HUES6 (cell line): ENCODE measurements around the gene SMAD5.

Source experiments
- H3K27ac ChIP-seq: 2 replicates; pipeline ENCODE4 v1.7.0; 2013; ENCODE audit warnings: low read depth, mild to moderate bottlenecking, low read length, inconsistent platforms
- H3K27me3 ChIP-seq: 2 replicates; pipeline ENCODE4 v1.6.1; 2013; ENCODE audit warnings: low read length; ENCODE audit not compliant: control insufficient read depth, insufficient read depth
- H3K36me3 ChIP-seq: 2 replicates; pipeline ENCODE4 v1.6.1; 2013; ENCODE audit warnings: low read length; ENCODE audit not compliant: control insufficient read depth, insufficient read depth
- H3K4me1 ChIP-seq: 2 replicates; pipeline ENCODE4 v1.6.1; 2013; ENCODE audit warnings: low read length; ENCODE audit not compliant: control insufficient read depth, insufficient read depth
- H3K4me3 ChIP-seq: 2 replicates; pipeline ENCODE4 v1.5.1; 2013; ENCODE audit warnings: low read depth, low read length
- H3K9ac ChIP-seq: one replicate; pipeline ENCODE4 v1.6.1; 2013; ENCODE audit warnings: mild to moderate bottlenecking, low read length
- H3K9me3 ChIP-seq: 2 replicates; pipeline ENCODE4 v1.6.1; 2013; ENCODE audit warnings: low read depth, low read length; ENCODE audit not compliant: control insufficient read depth, insufficient read depth

The SMAD5 gene

DNA sequence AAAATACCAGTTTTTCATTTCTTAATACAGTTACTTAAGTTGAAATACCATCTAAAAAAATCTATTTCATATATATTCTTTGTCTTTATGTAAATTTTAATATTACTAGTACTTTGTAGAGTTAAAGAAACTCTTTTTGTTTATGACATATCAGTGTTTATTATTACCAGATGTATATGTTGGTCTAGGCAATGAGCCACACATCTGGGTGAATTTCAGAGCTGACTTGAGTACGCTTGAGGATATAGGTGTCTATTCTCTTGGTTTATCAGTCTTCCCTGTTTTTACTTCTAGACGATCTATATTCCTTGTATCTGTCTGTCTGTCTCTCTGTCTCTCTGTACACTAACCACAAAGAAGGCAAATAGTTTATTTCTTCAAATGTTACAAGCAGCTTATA is 2.9 kb downstream of the SMAD5 start:
- H3K4me3 ChIP-seq = no peak overlapping the region
- H3K9me3 ChIP-seq = no peaks in the 10 kb centered on the region; the same call in 1 of the 2 replicates
- H3K4me1 ChIP-seq = peaks cover 12% of the 10 kb centered on the region
- no peak overlapping the region for H3K27ac ChIP-seq
- no peaks in the 10 kb centered on the region for H3K27me3 ChIP-seq
- no peak overlapping the region for H3K9ac ChIP-seq
- no peaks in the 10 kb centered on the region for H3K36me3 ChIP-seq

DNA sequence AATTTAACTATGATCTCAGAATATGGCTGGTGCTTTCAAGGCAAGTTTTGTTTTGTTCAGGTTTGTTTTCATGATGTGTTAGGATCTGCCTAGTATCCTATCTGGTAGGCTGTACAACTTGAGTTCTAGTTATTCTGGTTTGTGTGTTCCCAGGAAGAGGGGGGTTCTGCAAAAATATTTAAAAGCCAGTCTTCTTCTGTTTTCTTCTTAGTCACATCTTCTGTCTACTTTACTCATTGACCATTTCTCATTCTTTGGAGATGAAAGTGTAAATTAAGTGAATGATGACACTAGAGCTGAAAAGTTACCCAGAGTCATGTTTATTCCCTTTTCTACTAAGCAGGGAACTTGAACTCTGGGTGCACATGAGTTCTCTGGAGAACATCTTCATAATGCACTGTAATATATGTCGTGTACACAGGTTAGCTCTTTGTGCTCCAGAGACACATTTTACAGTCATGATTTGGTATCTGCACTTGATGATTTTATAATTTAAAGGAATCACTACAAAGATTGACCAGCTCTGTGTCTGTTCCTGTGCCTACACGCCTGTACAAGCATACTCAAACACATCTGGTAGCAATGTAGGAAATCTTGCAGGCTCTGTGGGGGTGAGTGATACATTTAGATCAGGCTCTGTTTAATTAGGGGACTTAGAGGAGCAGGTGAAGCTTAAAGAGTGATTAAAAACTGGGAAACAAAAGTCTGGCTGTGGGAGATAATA is 5.0 kb downstream of the SMAD5 start:
- Histone ChIP-seq H3K9ac (no peak overlapping the region), H3K4me1 (peaks cover 10% of the 10 kb centered on the region; the same call in 1 of the 2 replicates), H3K36me3 (no peaks in the 10 kb centered on the region), H3K27ac (no peak overlapping the region), H3K4me3 (no peak overlapping the region), H3K9me3 (no peaks in the 10 kb centered on the region; the same call in 1 of the 2 replicates), H3K27me3 (no peaks in the 10 kb centered on the region)

DNA sequence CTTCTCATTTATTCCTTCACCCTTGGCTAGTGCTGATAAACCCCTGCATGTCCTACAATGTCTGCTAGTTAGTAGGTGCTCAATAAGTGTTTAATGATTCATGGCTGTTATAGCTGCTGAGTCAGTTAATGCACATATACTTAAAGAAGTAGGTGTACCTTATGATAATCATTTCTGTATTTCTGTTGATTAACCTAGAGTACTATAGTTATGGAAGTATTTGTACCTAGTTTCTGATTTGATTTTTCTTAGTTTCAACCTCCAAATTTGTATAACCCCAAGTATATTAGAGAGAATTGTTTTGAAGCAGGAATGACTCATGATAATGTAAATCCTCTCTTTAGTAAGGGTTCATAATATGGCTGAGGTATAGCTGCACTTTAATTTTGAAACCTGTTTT is 8.9 kb downstream of the SMAD5 start:
- Histone ChIP-seq H3K9ac (no peak overlapping the region), H3K4me1 (peaks cover 3% of the 10 kb centered on the region; the same call in 1 of the 2 replicates), H3K9me3 (no peaks in the 10 kb centered on the region), H3K4me3 (no peak overlapping the region), H3K27ac (no peak overlapping the region), H3K36me3 (no peaks in the 10 kb centered on the region), H3K27me3 (no peaks in the 10 kb centered on the region)

DNA sequence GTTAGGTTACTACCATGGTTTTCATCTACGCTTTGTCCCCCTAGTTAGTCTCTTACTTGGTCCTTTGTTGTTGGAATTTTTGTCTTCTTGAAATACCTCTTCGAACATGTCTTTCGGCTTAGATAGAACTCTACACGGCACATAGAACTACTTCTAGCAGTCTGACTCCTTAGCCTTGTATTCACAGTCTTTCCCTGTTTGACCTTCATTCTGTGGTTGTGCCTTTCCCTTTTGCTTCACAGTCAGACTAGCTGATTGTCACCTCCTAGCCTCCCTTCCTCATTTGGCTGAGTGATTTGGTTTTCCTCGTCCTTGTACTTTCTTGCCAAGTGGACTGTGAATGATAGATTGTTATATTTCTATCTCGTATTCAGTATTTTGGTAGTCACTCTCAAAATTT is 10.7 kb downstream of the SMAD5 start:
- H3K27ac ChIP-seq = no peak overlapping the region

DNA sequence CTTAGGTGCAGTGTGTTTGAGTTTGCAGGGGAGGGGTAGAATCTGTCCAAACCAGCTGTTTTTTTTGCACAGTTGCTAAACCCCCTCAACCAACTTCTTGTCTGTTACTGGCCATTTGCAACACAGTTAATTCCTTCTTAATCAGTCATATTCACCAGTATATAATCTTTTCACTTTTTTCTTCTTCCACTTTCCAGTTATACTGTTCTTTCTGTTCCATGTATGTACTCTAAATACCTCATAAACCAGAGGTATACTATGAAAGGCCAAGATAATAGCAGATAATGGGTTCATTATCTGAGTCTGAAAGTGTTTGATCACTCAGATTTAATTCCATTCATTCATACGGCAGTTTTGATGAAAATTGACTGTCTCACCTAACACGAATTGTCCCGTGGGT is 11.1 kb downstream of the SMAD5 start:
- Histone ChIP-seq H3K27me3 (no peaks in the 10 kb centered on the region), H3K4me3 (no peak overlapping the region), H3K36me3 (no peaks in the 10 kb centered on the region), H3K9ac (no peak overlapping the region), H3K9me3 (no peaks in the 10 kb centered on the region), H3K27ac (no peak overlapping the region), H3K4me1 (0 out of 2 replicates have a peak, but pooled peaks cover 3% of the 10 kb centered on the region)

More for the DNA sequence above, 10.7 kb downstream of the SMAD5 start:
- H3K36me3 ChIP-seq = no peaks in the 10 kb centered on the region
- H3K4me1 ChIP-seq = 0 out of 2 replicates have a peak, but pooled peaks cover 3% of the 10 kb centered on the region
- no peak overlapping the region for H3K4me3 ChIP-seq
- no peaks in the 10 kb centered on the region for H3K9me3 ChIP-seq
- no peak overlapping the region for H3K9ac ChIP-seq
- no peaks in the 10 kb centered on the region for H3K27me3 ChIP-seq

DNA sequence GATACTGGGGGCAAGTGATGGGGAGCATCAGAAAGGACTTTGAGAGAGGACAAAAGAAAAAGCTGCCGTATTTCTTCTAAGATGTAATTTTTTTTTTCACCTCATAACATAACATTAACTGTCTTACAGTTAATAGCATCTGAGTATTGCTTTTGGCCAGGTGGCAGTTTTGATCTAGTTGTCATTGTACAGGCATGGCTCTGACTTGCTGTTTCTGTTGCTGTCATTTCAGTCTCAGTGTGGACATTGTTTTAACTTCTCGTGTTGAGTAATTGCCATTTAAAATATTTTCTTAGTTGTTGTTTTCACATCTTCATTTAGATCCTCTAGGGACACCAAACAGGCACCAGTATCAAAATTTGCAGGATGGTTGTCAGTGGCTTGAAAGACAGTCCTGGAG is 12.4 kb downstream of the SMAD5 start:
- no peak overlapping the region for H3K4me3 ChIP-seq
- H3K36me3 ChIP-seq = no peaks in the 10 kb centered on the region
- H3K9me3 ChIP-seq = no peaks in the 10 kb centered on the region
- 0 out of 2 replicates have a peak, but pooled peaks cover 10% of the 10 kb centered on the region for H3K4me1 ChIP-seq
- H3K9ac ChIP-seq = no peak overlapping the region
- H3K27ac ChIP-seq = no peak overlapping the region
- no peaks in the 10 kb centered on the region for H3K27me3 ChIP-seq

DNA sequence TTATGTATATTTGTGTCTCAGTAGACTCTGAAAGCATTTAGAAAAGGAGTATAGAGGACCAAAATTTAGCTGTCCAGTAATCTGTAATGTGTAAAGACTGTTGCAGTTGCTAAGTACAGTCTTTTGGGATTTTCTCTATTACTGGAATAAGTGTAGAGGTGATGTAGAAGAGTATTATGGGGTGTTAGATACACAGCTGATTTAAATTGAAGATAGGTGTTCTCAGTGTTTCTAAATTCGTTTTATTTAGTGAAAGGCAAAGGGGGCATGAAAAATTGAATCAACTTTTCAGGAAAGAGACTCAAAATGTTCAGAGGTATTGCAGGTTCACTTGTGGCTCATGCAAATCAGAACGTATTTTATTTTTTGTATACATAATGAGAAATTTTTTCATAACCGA is 13.6 kb downstream of the SMAD5 start:
- Histone ChIP-seq H3K4me1 (0 out of 2 replicates have a peak, but pooled peaks cover 10% of the 10 kb centered on the region), H3K27ac (no peak overlapping the region), H3K9ac (no peak overlapping the region), H3K9me3 (no peaks in the 10 kb centered on the region), H3K4me3 (no peak overlapping the region), H3K27me3 (no peaks in the 10 kb centered on the region), H3K36me3 (no peaks in the 10 kb centered on the region)

DNA sequence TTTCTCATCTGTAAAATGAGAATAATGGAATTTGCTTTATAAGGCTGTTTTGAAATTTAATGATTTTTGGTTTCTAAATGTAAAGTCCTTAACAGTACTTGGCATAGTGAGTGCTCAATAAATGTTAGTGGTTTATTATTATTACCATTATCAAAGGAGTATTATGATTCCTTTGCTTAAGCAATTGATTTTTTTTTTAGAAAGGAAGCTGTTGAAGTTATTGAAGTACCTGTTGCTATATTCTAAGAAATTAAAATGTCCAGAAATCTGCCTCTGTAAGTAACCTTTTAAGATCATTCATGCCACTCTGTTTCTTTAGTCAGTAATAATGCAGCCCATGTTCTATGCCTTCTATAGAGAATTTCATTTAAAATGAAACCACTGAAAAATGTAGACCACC is 15.0 kb downstream of the SMAD5 start:
- Histone ChIP-seq H3K36me3 (peaks cover 6% of the 10 kb centered on the region; the same call in 1 of the 2 replicates), H3K27ac (no peak overlapping the region)

DNA sequence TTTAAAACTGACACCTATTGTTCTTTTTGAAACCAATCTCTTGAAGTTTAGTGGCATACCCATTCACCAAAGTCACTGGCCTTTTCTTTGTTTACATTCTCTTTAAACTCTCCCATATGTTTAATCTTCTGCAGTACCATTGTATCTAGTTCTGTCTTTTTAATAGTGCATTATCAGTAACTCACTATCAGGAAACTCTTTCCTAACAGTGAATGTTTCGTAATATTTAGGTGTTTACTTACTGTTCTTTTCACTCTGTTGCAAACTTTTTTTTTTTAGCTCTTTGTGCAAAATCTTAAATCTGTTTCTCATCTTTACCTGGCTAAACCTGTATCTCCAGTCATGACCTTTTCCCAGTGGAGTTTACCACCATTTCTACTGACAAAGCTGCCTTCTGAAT is 17.2 kb downstream of the SMAD5 start:
- Histone ChIP-seq H3K4me1 (0 out of 2 replicates have a peak, but pooled peaks cover 7% of the 10 kb centered on the region), H3K27ac (no peak overlapping the region), H3K27me3 (no peaks in the 10 kb centered on the region), H3K9ac (no peak overlapping the region), H3K4me3 (no peak overlapping the region), H3K9me3 (no peaks in the 10 kb centered on the region), H3K36me3 (peaks cover 22% of the 10 kb centered on the region)

More for the DNA sequence above, 15.0 kb downstream of the SMAD5 start:
- no peak overlapping the region for H3K4me3 ChIP-seq
- no peaks in the 10 kb centered on the region for H3K27me3 ChIP-seq
- H3K4me1 ChIP-seq = 0 out of 2 replicates have a peak, but pooled peaks cover 7% of the 10 kb centered on the region
- H3K9me3 ChIP-seq = no peaks in the 10 kb centered on the region
- no peak overlapping the region for H3K9ac ChIP-seq

DNA sequence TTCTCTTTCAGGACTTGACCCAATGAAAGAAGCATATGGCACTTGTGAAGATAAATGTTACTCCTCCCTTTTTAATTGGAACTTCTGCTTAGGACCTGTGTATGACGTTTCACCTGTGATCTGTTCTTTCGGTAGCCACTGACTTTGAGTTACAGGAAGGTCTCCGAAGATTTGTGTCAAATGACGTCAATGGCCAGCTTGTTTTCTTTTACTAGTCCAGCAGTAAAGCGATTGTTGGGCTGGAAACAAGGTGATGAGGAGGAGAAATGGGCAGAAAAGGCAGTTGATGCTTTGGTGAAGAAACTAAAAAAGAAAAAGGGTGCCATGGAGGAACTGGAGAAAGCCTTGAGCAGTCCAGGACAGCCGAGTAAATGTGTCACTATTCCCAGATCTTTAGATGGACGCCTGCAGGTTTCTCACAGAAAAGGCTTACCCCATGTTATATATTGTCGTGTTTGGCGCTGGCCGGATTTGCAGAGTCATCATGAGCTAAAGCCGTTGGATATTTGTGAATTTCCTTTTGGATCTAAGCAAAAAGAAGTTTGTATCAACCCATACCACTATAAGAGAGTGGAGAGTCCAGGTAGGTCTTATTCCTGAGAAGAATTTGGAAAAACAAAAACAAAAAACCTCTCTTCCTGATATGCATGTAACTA is 21.1 kb downstream of the SMAD5 start:
- Histone ChIP-seq H3K4me3 (no peak overlapping the region), H3K4me1 (0 out of 2 replicates have a peak, but pooled peaks cover 7% of the 10 kb centered on the region), H3K27me3 (no peaks in the 10 kb centered on the region), H3K9ac (no peak overlapping the region), H3K27ac (no peak overlapping the region), H3K9me3 (peaks cover 9% of the 10 kb centered on the region), H3K36me3 (peaks cover 56% of the 10 kb centered on the region)

DNA sequence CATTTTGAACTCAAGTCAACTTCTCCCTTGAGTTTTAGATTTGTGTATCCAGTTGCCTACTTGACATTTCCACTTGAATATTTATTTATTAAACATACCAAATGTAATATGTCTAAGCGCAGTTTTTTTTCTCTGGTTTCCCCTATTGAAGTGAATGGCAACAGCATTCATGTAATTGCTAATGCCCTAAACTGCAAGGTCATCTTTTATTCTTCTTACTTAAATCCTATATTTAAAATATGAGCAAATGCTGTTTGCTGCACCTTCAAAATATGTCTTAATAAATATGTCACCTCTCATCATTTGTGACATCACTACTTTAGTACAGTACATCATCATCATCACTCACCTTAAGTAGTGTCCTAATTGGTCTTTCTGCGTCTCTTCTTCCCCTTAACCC is 22.4 kb downstream of the SMAD5 start:
- H3K27me3 ChIP-seq = no peaks in the 10 kb centered on the region
- peaks cover 57% of the 10 kb centered on the region for H3K36me3 ChIP-seq
- no peak overlapping the region for H3K27ac ChIP-seq
- H3K4me1 ChIP-seq = no peaks in the 10 kb centered on the region
- H3K9me3 ChIP-seq = peaks cover 9% of the 10 kb centered on the region
- H3K4me3 ChIP-seq = no peak overlapping the region
- no peak overlapping the region for H3K9ac ChIP-seq
